Right ventricle myocardium superior (tissue), 1 donor: ENCODE results near the gene KLRG1. TPM values are rescaled to one million over a fixed set of nuclear protein-coding genes. Genes with fewer than 3 reads are reported as not detected.
A peak's percentile ranks its signal among the peaks of the same experiment; 100 is the strongest.

Source experiments
- ATAC-seq: fragments of 200-7000 bp; cut with Tn5 transposase; one replicate; pipeline ENCODE4 v1.9.1; 2020; ENCODE audit warnings: mild to moderate bottlenecking; ENCODE audit not compliant: poor library complexity
- DNase-seq: peaks from one replicate; pipeline ENCODE4 v3.0.0-alpha.2; 2020
- intact Hi-C: fragments of 100-400 bp; cut with DNase I; formaldehyde crosslinking; loops from one replicate; pipeline ENCODE4 v1.11.2; 2022
- total RNA-seq: library from RNA; stranded (reverse); fragmentation: NEBNext Ultra II Directional; extraction: Animal tissue kit (Norgen Biotek cat#: 25700); gene quantifications from one replicate; pipeline ENCODE4 v1.2.1, GENCODE V29; 2021
- donor health status: DM: no; HTN: yes; CAD: no; lungs with severe emphysema.

The KLRG1 gene
- total RNA-seq, 1 donor from 2014 or later: 4.8 TPM

DNA sequence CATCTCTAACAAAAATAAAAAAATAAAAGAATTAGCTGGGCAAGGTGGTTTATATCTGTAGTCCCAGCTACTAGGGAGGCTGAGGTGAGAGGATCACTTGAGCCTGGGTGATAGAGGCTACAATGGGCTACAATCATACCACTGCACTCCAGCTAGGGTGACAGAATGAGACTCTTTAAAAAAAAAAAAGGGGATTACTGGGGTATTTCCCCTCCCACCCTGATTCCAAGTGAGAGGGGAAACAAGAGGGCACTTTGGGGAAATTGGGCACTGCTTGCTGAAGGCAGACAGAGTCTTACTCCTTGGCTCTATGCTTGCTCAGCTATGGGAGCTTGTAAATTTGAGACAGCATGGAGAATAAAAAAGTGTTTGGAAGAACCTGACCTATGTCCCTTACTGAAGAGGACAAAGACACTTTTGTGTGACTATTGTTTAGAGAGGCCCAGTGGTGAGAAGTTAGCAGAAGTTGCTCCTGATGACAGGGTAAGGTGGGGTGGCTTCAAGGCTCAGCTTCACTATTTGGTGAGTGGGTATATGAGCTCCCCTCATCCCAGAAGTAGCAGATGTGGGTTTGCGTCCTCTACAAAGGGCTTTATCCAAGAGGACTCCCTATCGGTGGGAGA is 44.0 kb downstream of the KLRG1 start:
- DNase-seq (no peak), ATAC-seq (no peak)
- intact Hi-C loops: no loop called here

DNA sequence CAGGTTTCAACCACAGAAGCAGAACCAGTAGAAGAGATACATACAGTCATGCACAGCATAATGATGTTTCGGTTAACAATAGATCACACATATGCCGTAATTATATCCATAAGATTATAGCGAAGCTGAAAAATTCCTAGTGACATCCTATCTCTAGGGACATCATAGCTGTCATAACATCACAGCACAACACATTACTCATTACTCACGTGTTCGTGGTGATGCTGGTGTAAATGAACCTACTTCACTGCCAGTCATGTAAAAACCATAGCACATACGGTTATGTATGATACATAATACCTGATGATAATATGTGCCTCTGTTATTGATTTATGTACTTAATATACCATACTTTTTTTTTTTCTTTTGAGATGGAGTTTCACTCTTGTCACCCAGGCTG is 44.7 kb downstream of the KLRG1 start:
- intact Hi-C loops: no loop called here
- ATAC-seq (no peak), DNase-seq (no peak)

DNA sequence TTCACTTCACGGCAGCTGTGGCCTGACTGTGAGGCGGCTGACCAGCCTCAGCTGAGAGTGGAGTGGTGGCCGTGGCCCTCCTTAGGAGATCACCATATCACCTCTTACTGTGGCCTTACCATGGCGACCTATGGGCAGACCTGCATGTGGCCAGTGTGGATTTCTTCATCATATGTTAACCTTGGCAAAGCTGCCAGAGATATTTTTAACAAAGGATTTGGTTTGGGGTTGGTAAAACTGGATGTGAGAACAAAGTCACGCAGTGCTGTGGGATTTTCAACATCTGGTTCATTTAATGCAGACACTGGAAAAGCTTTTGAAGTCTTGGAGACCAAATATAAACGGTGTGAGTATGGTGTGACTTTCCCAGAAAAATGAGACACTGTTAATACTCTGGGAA is 46.9 kb downstream of the KLRG1 start:
- DNase-seq (no peak), ATAC-seq (no peak)
- intact Hi-C loops: loop anchor here (5.0 kb wide), 1 partner anchor 84 kb away; no protein-coding TSS in a partner anchor

- intact Hi-C loops: loop anchor here (5.0 kb wide), 1 partner anchor 85 kb away; no protein-coding TSS in a partner anchor
- DNase-seq (no peak), ATAC-seq (no peak)
These were observed 48.1 kb downstream of the KLRG1 start for GRCh38 chr12:9037431-9037830.

- peak; percentile 86 for ATAC-seq
- intact Hi-C loops: loop anchor here (5.0 kb wide), 1 partner anchor 87 kb away; no protein-coding TSS in a partner anchor
- DNase-seq: no peak
These were observed 50.1 kb downstream of the KLRG1 start for GRCh38 chr12:9039397-9039977.

DNA sequence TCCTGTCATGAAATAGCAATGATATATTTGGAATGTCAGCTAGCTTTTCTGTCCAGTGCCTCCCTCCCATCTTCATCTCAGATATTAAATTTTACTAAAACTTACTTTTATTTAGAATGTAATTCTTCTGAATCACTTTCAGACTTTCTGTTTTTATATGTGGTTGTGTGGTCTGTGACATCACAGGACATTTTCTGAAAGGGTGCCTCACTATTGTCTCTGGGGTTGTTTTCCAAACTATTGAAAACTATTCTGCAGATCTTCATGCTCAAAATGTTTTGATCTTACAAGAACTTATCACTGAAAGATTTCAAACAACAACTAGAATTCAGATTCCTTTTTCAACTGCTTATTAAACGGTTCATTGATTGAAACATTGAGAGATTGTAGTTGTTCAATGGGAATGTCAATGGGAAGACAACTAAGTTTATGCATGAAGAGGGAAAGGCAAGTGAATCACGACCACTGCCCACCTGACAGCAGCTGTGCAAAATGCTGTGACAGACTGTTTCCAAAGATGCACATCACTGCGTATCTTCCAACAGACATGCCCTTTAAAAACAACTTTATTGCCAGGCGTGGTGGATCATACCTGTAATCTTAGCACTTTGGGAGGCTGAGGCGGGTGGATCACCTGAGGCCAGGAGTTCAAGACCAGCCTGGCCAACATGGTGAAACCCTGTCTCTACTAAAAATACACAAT is 51.3 kb downstream of the KLRG1 start:
- intact Hi-C loops: loop anchor here (10.0 kb wide), 1 partner anchor 126 kb away; the partner anchor contains the start of gene PHC1
- no peak for DNase-seq
- no peak for ATAC-seq

DNA sequence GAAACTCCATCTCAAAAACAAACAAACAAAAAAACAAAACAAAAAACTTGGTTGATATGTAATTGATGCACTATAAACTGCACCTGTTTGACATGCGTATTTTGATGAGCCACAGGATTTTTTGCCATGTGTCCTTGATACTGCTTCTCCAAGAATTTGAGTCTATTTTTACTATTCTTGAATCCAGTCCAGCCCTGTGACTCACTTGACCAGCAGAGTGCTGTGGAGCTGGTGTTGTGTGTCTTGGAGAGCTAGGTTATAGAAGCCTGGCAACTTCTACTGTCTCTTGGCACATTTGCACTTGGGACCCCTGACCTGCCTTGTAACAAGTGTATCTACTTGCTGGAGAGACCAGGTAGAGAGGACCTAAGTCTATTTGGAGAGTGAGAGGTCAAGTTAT is 52.0 kb downstream of the KLRG1 start:
- DNase-seq (no peak), ATAC-seq (peak; percentile 92)
- intact Hi-C loops: loop anchor here (10.0 kb wide), 1 partner anchor 127 kb away; the partner anchor contains the start of gene PHC1

GRCh38 chr12:9043766-9044165 is 54.4 kb downstream of the KLRG1 start:
- ATAC-seq: no peak
- intact Hi-C loops: loop anchor here (10.0 kb wide), 1 partner anchor 129 kb away; the partner anchor contains the start of gene PHC1
- DNase-seq: no peak

- DNase-seq: no peak
- intact Hi-C loops: loop anchor here (5.0 to 10.0 kb wide), 2 partner anchors 132 to 365 kb away; partner anchors contain the start of gene PHC1
- no peak for ATAC-seq
These were observed 57.8 kb downstream of the KLRG1 start for GRCh38 chr12:9047105-9047504.

- DNase-seq (no peak), ATAC-seq (no peak)
- intact Hi-C loops: loop anchor here (5.0 to 10.0 kb wide), 2 partner anchors 134 to 367 kb away; partner anchors contain the start of gene PHC1
These were observed 59.6 kb downstream of the KLRG1 start for GRCh38 chr12:9048930-9049329.

- peak; percentile 70 for ATAC-seq
- intact Hi-C loops: loop anchor here (5.0 to 10.0 kb wide), 2 partner anchors 135 to 367 kb away; partner anchors contain the start of gene PHC1
- DNase-seq: no peak
These were observed 60.3 kb downstream of the KLRG1 start for GRCh38 chr12:9049520-9050133.

- intact Hi-C loops: no loop called here
- ATAC-seq (no peak), DNase-seq (no peak)
These were observed 61.3 kb downstream of the KLRG1 start for GRCh38 chr12:9050521-9051157.

- peak; percentile 27 for ATAC-seq
- DNase-seq: no peak
- intact Hi-C loops: no loop called here
These were observed 61.8 kb downstream of the KLRG1 start for GRCh38 chr12:9051158-9051550.

DNA sequence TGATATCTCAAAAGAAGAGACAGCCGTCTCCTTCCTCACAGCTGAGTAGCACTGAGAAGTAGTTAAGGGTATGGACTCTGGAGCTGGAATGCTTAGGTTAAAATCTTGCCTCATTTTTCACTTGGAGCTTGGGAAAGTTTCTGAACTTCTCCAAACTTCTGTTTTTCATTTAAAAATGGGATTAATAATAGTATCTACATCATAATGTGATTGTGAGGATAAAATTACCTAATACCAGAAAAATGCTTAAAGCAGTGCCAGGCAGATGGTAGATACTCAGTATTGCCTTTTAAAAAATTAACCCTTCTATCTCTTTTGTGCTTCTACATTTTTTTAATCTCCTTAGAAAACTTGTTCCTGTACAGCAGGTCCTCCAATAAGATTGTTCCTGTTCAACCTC is 63.3 kb downstream of the KLRG1 start:
- DNase-seq (no peak), ATAC-seq (no peak)
- intact Hi-C loops: no loop called here

Other genes with a start within 250 kb of the KLRG1 start
- gene A2ML1, start 166.9 kb upstream of the KLRG1 start, total RNA-seq: not detected
- gene PHC1, start 75.0 kb upstream of the KLRG1 start, total RNA-seq: 19.3 TPM
- 88.2 TPM for gene M6PR, start 39.9 kb upstream of the KLRG1 start, total RNA-seq
- 478 TPM for gene A2M, start 126.4 kb downstream of the KLRG1 start, total RNA-seq
- 1.3 TPM for gene PZP, start 218.8 kb downstream of the KLRG1 start, total RNA-seq